Karpas-422 (cell line): ENCODE measurements around the gene MCIDAS. TPM values are rescaled to one million over a fixed set of nuclear protein-coding genes. Genes with fewer than 3 reads are reported as not detected.

Experiments used
- DNase-seq: peaks from one replicate; pipeline ENCODE4 v3.0.0-alpha.2; 2015
- H2AFZ ChIP-seq: fragments of 200-600 bp; sonication (generic); 2 replicates; pipeline ENCODE4 v1.6.1; 2014; ENCODE audit warnings: antibody characterized with exemption, low read length, mixed read lengths
- H3K27ac ChIP-seq: fragments of 200-600 bp; sonication (generic); 2 replicates; pipeline ENCODE4 v1.5.1; 2014; ENCODE audit warnings: mild to moderate bottlenecking, low read length, moderate library complexity
- H3K27me3 ChIP-seq: fragments of 200-600 bp; sonication (generic); 2 replicates; pipeline ENCODE4 v1.6.1; 2014; ENCODE audit warnings: low read length, mixed read lengths
- H3K36me3 ChIP-seq: fragments of 200-600 bp; sonication (generic); 2 replicates; pipeline ENCODE4 v1.6.1; 2014; ENCODE audit warnings: low read length, mixed read lengths; ENCODE audit not compliant: insufficient read depth
- H3K4me1 ChIP-seq: fragments of 200-600 bp; sonication (generic); 2 replicates; pipeline ENCODE4 v1.6.1; 2014; ENCODE audit warnings: mild to moderate bottlenecking, low read length, mixed read lengths
- H3K4me2 ChIP-seq: fragments of 200-600 bp; sonication (generic); 2 replicates; pipeline ENCODE4 v1.6.1; 2014; ENCODE audit warnings: low read length, low read depth, mild to moderate bottlenecking; ENCODE audit not compliant: poor library complexity, severe bottlenecking
- H3K4me3 ChIP-seq: fragments of 200-600 bp; sonication (generic); 2 replicates; pipeline ENCODE4 v1.5.1; 2014; ENCODE audit warnings: mild to moderate bottlenecking, antibody characterized with exemption, low read length, mixed read lengths
- H3K79me2 ChIP-seq: fragments of 200-600 bp; sonication (generic); 2 replicates; pipeline ENCODE4 v1.6.1; 2014; ENCODE audit warnings: mild to moderate bottlenecking, low read length, mixed read lengths
- H3K9ac ChIP-seq: fragments of 200-600 bp; sonication (generic); 2 replicates; pipeline ENCODE4 v1.6.0; 2014; ENCODE audit warnings: low read length
- H3K9me2 ChIP-seq: fragments of 200-600 bp; sonication (generic), shearing (Covaris generic); replicated peaks from 2 replicates; pipeline ENCODE4 v1.6.0; 2014; ENCODE audit warnings: mild to moderate bottlenecking, low read length, moderate library complexity; ENCODE audit not compliant: insufficient read depth
- H3K9me3 ChIP-seq: fragments of 300-700, 200-600 bp; sonication (generic); 2 replicates; pipeline ENCODE4 v1.6.1; 2014; ENCODE audit warnings: low read length, mixed read lengths
- H4K20me1 ChIP-seq: fragments of 200-600 bp; sonication (generic); 2 replicates; pipeline ENCODE4 v1.6.1; 2014; ENCODE audit warnings: mild to moderate bottlenecking, antibody characterized with exemption, low read length, low read depth; ENCODE audit not compliant: insufficient read depth
- total RNA-seq: library from RNA; depleted of rRNA; stranded (reverse); fragments of >200 nt; shearing (Covaris generic); gene quantifications from 2 replicates; pipeline ENCODE4 v1.2.3, GENCODE V29; 2014; ENCODE audit warnings: low replicate concordance

MCIDAS gene
- total RNA-seq, 1 experiment from 2014 or later, result 0.37 TPM

GRCh38 chr5:55176176-55176818, 50.8 kb downstream of the MCIDAS start:
- Histone ChIP-seq H4K20me1 (no peaks in the 10 kb centered on the region), H3K9ac (peak overlapping the region; percentile 53), H3K9me3 (no peaks in the 10 kb centered on the region), H3K9me2 (no peaks in the 10 kb centered on the region), H2AFZ (peak overlapping the region; percentile 83), H3K79me2 (no peaks in the 10 kb centered on the region), H3K4me3 (peak overlapping the region; percentile 66), H3K27me3 (no peaks in the 10 kb centered on the region), H3K4me1 (peaks cover 46% of the 10 kb centered on the region), H3K36me3 (no peaks in the 10 kb centered on the region), H3K4me2 (peak overlapping the region; percentile 85), H3K27ac (no peak overlapping the region)
- peak; percentile 50 for DNase-seq

DNA sequence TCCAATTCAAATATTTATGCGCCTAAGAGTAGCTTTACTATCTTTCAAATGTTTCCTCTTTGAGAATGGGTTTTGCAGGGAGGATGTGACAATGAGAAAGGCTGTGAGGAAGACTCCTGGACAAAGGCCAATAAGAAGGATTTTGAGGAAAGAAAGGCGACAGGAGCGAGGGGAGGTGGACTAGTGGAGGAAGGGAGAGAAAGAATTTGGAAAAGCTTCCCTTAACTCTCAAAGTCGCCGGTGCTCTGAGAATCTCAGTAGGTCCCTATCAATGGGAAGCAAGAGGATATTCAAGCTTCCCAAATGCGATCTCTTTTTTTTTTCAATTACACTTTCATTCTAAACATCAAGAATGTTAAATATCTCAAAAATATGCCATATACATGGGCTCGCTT, 51.3 kb downstream of the MCIDAS start:
- Histone ChIP-seq H3K79me2 (no peaks in the 10 kb centered on the region), H4K20me1 (no peaks in the 10 kb centered on the region), H3K27ac (no peak overlapping the region), H3K4me1 (peaks cover 46% of the 10 kb centered on the region), H3K9me2 (no peaks in the 10 kb centered on the region), H3K9ac (0 out of 2 replicates have a peak overlapping the region, but pooled peaks have one; percentile 53), H3K9me3 (no peaks in the 10 kb centered on the region), H3K36me3 (no peaks in the 10 kb centered on the region), H3K27me3 (no peaks in the 10 kb centered on the region), H3K4me2 (peak overlapping the region; percentile 85), H3K4me3 (peak overlapping the region; percentile 66; the same call in 1 of the 2 replicates), H2AFZ (no peak overlapping the region; the same call in 1 of the 2 replicates)
- no peak for DNase-seq

- no peak overlapping the region for H3K27ac ChIP-seq
- no peaks in the 10 kb centered on the region for H4K20me1 ChIP-seq
- H3K36me3 ChIP-seq, result no peaks in the 10 kb centered on the region
- no peak for DNase-seq
- H3K27me3 ChIP-seq, result no peaks in the 10 kb centered on the region
- H2AFZ ChIP-seq, result peak overlapping the region; percentile 99
- peak overlapping the region; percentile 68 for H3K4me3 ChIP-seq
- no peaks in the 10 kb centered on the region for H3K9me2 ChIP-seq
- H3K4me1 ChIP-seq, result peaks cover 46% of the 10 kb centered on the region
- H3K9me3 ChIP-seq, result no peaks in the 10 kb centered on the region
- no peaks in the 10 kb centered on the region for H3K79me2 ChIP-seq
- peak overlapping the region; percentile 95 for H3K4me2 ChIP-seq
- peak overlapping the region; percentile 69 for H3K9ac ChIP-seq
Observed at GRCh38 chr5:55173687-55174230, 53.4 kb downstream of the MCIDAS start.

DNA sequence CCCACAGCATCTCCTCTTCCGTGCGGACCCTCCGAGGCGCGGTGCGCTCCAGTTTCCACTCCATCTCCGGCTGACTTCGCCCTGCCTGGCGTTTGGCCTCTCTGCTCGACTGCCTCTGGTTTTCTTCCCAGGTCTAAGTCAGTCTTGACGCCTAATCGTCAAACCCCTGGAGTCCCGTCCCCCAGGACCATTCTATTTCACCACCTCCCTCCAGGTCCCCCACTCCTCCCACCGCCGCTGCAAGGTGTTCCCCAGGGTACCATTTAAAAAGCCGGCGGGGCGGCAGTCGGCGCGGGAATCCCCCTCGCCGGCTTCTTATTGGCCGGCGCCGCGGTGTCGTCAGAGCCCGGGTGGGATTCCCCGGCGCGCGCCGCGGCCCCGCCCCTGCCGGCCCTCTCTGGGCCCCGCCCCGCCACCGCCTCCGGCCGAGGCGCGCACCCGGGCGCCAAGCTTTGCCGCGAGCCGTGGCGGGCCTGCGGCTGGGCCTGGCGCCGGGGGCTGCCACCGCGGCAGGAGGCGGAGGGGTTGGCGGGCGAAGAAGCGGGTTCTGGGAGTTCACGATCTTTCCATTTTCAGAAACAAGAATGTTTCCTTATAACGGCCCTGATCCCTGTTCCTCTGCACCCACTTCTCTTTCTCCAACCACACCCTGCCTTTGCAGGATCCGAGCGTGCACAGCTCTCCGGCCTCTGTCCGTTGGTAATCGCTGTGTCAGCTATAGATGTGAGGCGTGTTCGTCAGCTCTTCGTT, 54.0 kb downstream of the MCIDAS start, which contains the start of gene CDC20B:
Gene CDC20B (minus strand): TSS at position 241 of the 750 bp plus-strand sequence. CDS start 177 bp downstream, at position 64.
- DNase-seq, result peak; percentile 92
- Histone ChIP-seq H2AFZ (peak within 1 kb of the TSS; percentile 99), H3K4me1 (peaks cover 46% of the 10 kb centered on the region), H3K9ac (peak within 1 kb of the TSS; percentile 69), H3K9me3 (no peaks in the 10 kb centered on the region), H3K27me3 (no peaks in the 10 kb centered on the region), H3K79me2 (no peaks in the 10 kb centered on the region), H3K9me2 (no peaks in the 10 kb centered on the region), H4K20me1 (no peaks in the 10 kb centered on the region), H3K4me2 (peak within 1 kb of the TSS; percentile 95), H3K4me3 (peak within 1 kb of the TSS; percentile 73), H3K27ac (no peak within 1 kb of the TSS), H3K36me3 (no peaks in the 10 kb centered on the region)

GRCh38 chr5:55172051-55172899, 54.8 kb downstream of the MCIDAS start:
- peak overlapping the region; percentile 73 for H3K4me3 ChIP-seq

GRCh38 chr5:55171471-55171870, 55.6 kb downstream of the MCIDAS start:
- Histone ChIP-seq H3K4me2 (no peak overlapping the region), H3K9ac (no peak overlapping the region), H3K27me3 (no peaks in the 10 kb centered on the region), H3K27ac (no peak overlapping the region), H3K79me2 (no peaks in the 10 kb centered on the region), H2AFZ (no peak overlapping the region), H3K9me3 (no peaks in the 10 kb centered on the region), H3K9me2 (no peaks in the 10 kb centered on the region), H4K20me1 (no peaks in the 10 kb centered on the region), H3K4me1 (peaks cover 35% of the 10 kb centered on the region), H3K36me3 (no peaks in the 10 kb centered on the region), H3K4me3 (no peak overlapping the region)
- DNase-seq, result no peak

More at GRCh38 chr5:55172051-55172899, 54.8 kb downstream of the MCIDAS start:
- H4K20me1 ChIP-seq, result no peaks in the 10 kb centered on the region
- no peaks in the 10 kb centered on the region for H3K9me3 ChIP-seq
- peaks cover 43% of the 10 kb centered on the region for H3K4me1 ChIP-seq
- H3K27me3 ChIP-seq, result no peaks in the 10 kb centered on the region
- no peaks in the 10 kb centered on the region for H3K36me3 ChIP-seq
- no peak overlapping the region for H3K27ac ChIP-seq
- no peak overlapping the region; the same call in 1 of the 2 replicates for H2AFZ ChIP-seq
- peak; percentile 93 for DNase-seq
- no peaks in the 10 kb centered on the region for H3K79me2 ChIP-seq
- H3K9ac ChIP-seq, result peak overlapping the region; percentile 44
- peak overlapping the region; percentile 95 for H3K4me2 ChIP-seq
- no peaks in the 10 kb centered on the region for H3K9me2 ChIP-seq
